Activated naive CD4-positive, alpha-beta T cell treated with anti-CD3 and anti-CD28 coated beads for 36 hours (primary cell): Measurements from ENCODE around the gene BSCL2. TPM values are rescaled to one million over a fixed set of nuclear protein-coding genes. Genes with fewer than 3 reads are reported as not detected.
A peak's percentile ranks its signal among the peaks of the same experiment; 100 is the strongest.
"Not testable (repeated sequence)": the region's sequence is repeated elsewhere in the genome, so short reads cannot be mapped to it uniquely, and the experiment has no call there.

Experiments
- CTCF ChIA-PET: fragments of 350-600 bp; sonication (Branson Sonifier 250); formaldehyde crosslinking; loops from one replicate; lab custom pipeline; 2021; ENCODE audit warnings: antibody characterized with exemption; lab: Charles Lee
- DNase-seq: peaks from one replicate; pipeline ENCODE4 v3.0.0-alpha.2; 2020
- H3K27ac Mint-ChIP-seq: one replicate; pipeline ENCODE4 v1.8.0; 2021; ENCODE audit warnings: mild to moderate bottlenecking, mixed read lengths
- H3K27me3 Mint-ChIP-seq: one replicate; pipeline ENCODE4 v1.8.0; 2021; ENCODE audit warnings: low read depth, mixed read lengths
- H3K36me3 Mint-ChIP-seq: one replicate; pipeline ENCODE4 v1.8.0; 2021; ENCODE audit warnings: low read depth, mixed read lengths
- H3K4me1 Mint-ChIP-seq: one replicate; pipeline ENCODE4 v1.8.0; 2021; ENCODE audit warnings: low read depth, mixed read lengths
- H3K4me3 Mint-ChIP-seq: one replicate; pipeline ENCODE4 v1.8.0; 2021; ENCODE audit warnings: mild to moderate bottlenecking, moderate library complexity, mixed read lengths
- H3K9me3 Mint-ChIP-seq: one replicate; pipeline ENCODE4 v1.8.0; 2021; ENCODE audit warnings: mixed read lengths
- intact Hi-C: fragments of 100-400 bp; cut with micrococcal nuclease; formaldehyde crosslinking; loops from one replicate; pipeline ENCODE4 v1.15.1; 2023
- total RNA-seq, 2 experiments: library from RNA; stranded (reverse); gene quantifications; one replicate each; pipeline ENCODE4 v1.2.3, GENCODE V29; 2021

Gene BSCL2
- total RNA-seq, 2 experiments from 2014 or later: 13.8 to 17.3 TPM

DNA sequence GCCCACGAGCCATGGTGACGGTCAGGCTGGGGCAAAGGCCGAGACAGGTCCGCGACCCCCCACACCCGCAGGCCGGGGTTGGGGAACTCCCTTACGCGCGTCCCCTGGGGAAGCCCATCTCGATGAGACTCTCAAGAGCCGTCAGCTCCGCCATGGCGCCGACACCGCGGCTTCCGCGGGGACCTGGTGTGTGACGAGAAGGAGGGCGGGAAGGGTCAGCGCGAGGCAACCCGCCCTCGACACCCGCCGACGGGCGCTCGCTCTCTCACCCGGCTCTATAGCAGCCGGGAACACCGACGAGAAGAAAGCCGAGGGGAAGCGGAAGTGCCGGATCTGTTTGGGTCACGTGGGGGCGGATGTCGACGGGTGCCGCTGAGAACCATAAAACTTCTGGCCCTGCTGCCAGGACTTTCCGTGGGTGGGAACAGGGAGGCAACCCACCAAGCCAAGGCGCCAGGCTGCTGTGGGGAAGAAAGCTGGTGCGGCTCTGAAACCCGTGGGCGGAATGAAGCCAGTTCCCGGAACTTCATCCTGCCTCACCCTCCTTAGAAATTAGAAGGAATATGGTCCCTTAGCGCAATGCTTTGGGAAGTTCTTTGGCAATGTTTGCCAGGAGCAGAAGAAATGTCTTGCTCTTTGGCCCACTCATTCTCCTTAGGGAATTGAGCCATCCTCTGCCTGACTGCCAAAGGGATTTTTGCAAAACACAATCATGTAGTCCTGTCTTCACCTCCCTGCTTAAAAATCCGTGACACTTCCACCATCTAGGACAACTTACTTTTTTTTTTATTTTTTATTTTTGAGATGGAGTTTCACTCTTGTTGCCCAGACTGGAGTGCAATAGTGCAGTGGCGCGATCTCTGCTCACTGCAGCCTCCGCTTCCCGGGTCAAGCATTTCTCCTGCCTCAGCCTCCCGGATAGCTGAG, 28.2 kb downstream of the BSCL2 start, which contains the start of gene UBXN1:
UBXN1 (minus strand) TSS at position 304 of the 927 bp plus-strand sequence; CDS start at position 154, 150 bp downstream.
- peak within 1 kb of the TSS; percentile 94 for H3K27ac Mint-ChIP-seq
- peaks cover 32% of the 10 kb centered on the region for H3K4me1 Mint-ChIP-seq
- peaks cover 16% of the 10 kb centered on the region for H3K36me3 Mint-ChIP-seq
- H3K9me3 Mint-ChIP-seq: no peaks in the 10 kb centered on the region
- H3K27me3 Mint-ChIP-seq: no peaks in the 10 kb centered on the region
- peak; percentile 91 for DNase-seq
- intact Hi-C loops: loop anchor here (1.0 to 2.0 kb wide), 4 partner anchors 8 to 48 kb away; partner anchors contain the start of genes HNRNPUL2, INTS5 and UQCC3
- H3K4me3 Mint-ChIP-seq: peak within 1 kb of the TSS; percentile 87
- CTCF ChIA-PET: interaction anchor here (0.7 to 2.8 kb wide), 8 partner anchors 9 to 254 kb away, joined by 3 to 33 read pairs (median 5); partner anchors contain the start of genes C11orf98, CSKMT and MTA2

DNA sequence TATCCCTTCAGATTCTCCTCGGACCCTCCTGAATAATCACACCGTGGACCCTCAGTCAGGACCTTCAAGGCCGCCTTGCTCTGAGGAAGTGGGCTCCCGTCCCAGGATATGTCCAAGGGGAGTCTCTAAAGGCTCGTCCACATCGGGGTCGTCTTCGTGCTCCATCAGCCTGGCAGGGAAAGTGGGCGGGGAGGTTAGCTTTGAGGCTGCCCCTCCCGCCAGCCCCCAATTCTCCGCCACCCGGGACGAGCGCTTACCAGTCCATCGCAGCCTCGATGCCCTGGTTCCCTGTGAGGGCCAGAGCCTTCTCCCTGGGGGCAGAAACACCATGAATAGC, 28.8 kb downstream of the BSCL2 start:
- intact Hi-C loops: loop anchor here (2.0 kb wide), 2 partner anchors 26 to 48 kb away; partner anchors contain the start of genes HNRNPUL2 and INTS5
- CTCF ChIA-PET: interaction anchor here (0.9 kb wide), 1 partner anchor 14 kb away, joined by 3 read pairs; no protein-coding TSS in a partner anchor
- no peaks in the 10 kb centered on the region for H3K9me3 Mint-ChIP-seq
- no peaks in the 10 kb centered on the region for H3K27me3 Mint-ChIP-seq
- peak overlapping the region; percentile 94 for H3K27ac Mint-ChIP-seq
- peaks cover 37% of the 10 kb centered on the region for H3K4me1 Mint-ChIP-seq
- DNase-seq: no peak
- peak overlapping the region; percentile 87 for H3K4me3 Mint-ChIP-seq
- peaks cover 19% of the 10 kb centered on the region for H3K36me3 Mint-ChIP-seq

DNA sequence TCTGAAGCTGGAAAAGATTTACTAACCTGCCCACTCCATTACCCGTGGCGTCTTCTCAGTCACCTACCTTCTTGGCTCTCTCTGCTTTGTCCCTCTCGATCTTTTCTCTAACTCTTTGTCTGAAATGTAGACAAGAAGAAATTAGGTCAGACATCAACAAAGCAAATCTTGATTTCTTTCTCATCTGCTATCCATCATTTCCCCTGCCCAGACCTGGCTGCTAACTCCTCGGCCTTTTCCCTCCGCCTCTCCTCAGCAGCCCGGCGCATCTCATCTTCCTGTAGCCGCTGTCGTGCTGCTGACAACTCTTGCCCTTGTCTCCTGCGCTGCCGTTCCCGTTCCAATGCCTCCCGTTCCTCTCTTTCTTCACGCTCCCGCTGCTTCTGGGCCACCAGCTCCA, 29.5 kb downstream of the BSCL2 start:
- Mint-ChIP-seq H3K9me3 (no peaks in the 10 kb centered on the region), H3K27ac (peak overlapping the region; percentile 94), H3K4me3 (peak overlapping the region; percentile 87), H3K4me1 (peaks cover 43% of the 10 kb centered on the region), H3K27me3 (no peaks in the 10 kb centered on the region), H3K36me3 (peaks cover 19% of the 10 kb centered on the region)
- no peak for DNase-seq
- CTCF ChIA-PET: interaction anchor here (0.9 to 1.8 kb wide), 2 partner anchors 14 to 17 kb away, joined by 3 to 11 read pairs; no protein-coding TSS in a partner anchor
- intact Hi-C loops: loop anchor here (2.0 kb wide), 2 partner anchors 25 to 49 kb away; partner anchors contain the start of genes HNRNPUL2 and INTS5

DNA sequence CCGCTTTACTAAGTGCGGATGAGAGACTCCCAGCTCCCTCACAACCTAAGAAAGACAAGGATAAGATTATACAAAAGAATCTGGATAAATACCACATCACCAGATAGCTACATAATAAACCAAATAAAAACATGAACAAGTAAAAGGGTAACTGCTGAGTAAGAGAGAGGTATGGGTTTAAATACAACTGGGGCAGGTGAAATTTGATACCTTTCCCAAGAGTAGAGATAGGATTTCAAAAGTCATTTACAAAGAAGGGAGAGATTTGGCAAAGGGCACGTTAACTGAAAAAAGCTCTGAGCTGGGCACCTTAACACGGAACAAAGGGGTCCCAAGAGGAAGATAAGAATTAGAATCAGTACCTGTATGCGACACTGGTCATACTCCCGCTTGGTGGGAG, 30.1 kb downstream of the BSCL2 start:
- no peaks in the 10 kb centered on the region for H3K9me3 Mint-ChIP-seq
- no peaks in the 10 kb centered on the region for H3K27me3 Mint-ChIP-seq
- CTCF ChIA-PET: interaction anchor here (0.9 to 1.8 kb wide), 2 partner anchors 18 to 77 kb away, joined by 3 to 11 read pairs; partner anchors contain the start of gene ZBTB3
- peaks cover 49% of the 10 kb centered on the region for H3K4me1 Mint-ChIP-seq
- H3K36me3 Mint-ChIP-seq: peaks cover 23% of the 10 kb centered on the region
- no peak for DNase-seq
- peak overlapping the region; percentile 94 for H3K27ac Mint-ChIP-seq
- peak overlapping the region; percentile 87 for H3K4me3 Mint-ChIP-seq
- intact Hi-C loops: no loop called here

DNA sequence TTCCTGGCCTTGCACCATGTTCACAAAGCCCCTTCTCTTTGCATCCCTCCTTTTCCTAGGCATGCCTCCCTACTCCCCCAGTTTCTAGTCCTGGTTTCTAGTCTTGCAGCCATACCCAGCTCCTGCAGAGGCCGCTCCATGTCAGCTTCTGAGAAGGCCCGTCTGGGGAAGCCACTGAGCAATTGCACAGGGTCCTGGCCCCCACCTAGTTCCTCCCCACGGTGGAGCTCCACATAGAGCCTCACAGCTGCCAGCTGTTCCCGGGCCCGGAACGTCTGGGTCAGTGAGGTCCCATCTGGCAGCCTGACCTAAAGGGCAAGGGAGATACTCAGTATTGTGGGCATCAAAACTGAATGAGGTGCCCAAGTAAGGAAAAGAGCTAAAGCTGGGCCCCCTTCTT, 30.5 kb downstream of the BSCL2 start:
- H3K9me3 Mint-ChIP-seq: no peaks in the 10 kb centered on the region
- CTCF ChIA-PET: interaction anchor here (0.9 to 1.8 kb wide), 2 partner anchors 18 to 78 kb away, joined by 3 to 11 read pairs; partner anchors contain the start of gene ZBTB3
- peaks cover 26% of the 10 kb centered on the region for H3K36me3 Mint-ChIP-seq
- no peaks in the 10 kb centered on the region for H3K27me3 Mint-ChIP-seq
- no peak for DNase-seq
- intact Hi-C loops: no loop called here
- H3K27ac Mint-ChIP-seq: no peak overlapping the region
- H3K4me3 Mint-ChIP-seq: no peak overlapping the region
- peaks cover 50% of the 10 kb centered on the region for H3K4me1 Mint-ChIP-seq

DNA sequence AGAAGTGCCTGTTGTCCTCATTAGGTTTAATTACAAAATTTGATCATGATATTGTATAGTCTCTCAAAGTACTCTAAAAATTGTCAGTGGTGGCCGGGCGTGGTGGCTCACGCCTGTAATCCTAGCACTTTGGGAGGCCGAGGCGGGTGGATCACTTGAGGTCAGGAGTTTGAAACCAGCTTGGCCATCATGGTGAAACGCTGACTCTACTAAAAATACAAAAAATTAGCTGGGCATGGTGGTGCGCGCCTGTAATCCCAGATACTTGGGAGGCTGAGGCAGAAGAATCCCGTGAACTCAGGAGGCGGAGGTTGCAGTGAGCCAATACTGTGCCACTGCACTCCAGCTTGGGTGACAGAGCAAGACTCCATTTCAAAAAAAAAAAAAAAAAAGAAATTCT, 31.8 kb downstream of the BSCL2 start:
- H3K27ac Mint-ChIP-seq, H3K27me3 Mint-ChIP-seq, H3K9me3 Mint-ChIP-seq, H3K4me3 Mint-ChIP-seq, intact Hi-C loops, DNase-seq: not testable (repeated sequence)
- peaks cover 38% of the 10 kb centered on the region for H3K36me3 Mint-ChIP-seq
- CTCF ChIA-PET: interaction anchor here (0.6 to 0.7 kb wide), 2 partner anchors 14 to 172 kb away, joined by 3 read pairs; partner anchors contain the start of gene LRRN4CL
- H3K4me1 Mint-ChIP-seq: peaks cover 50% of the 10 kb centered on the region

DNA sequence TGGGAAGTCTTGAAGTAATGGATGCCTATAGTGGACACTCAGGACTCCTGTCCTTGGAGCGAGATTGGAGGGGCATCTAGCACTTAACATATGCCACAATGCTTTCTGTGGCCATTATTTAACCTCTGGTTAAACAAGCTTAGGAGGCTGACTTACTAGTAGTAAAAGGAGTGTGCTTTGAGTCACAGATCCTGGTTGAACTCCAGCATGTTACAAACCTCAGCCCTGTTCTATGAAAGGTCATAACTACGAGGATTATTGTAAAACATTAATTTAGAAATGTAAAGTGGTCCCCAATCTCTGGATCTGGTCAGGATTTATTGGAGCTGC, 34.1 kb downstream of the BSCL2 start:
- no peak for DNase-seq
- CTCF ChIA-PET: interaction anchor here (1.3 to 2.3 kb wide), 3 partner anchors 8 to 82 kb away, joined by 3 to 10 read pairs (median 6); partner anchors contain the start of genes C11orf98, CSKMT and TUT1
- Mint-ChIP-seq H3K36me3 (peaks cover 41% of the 10 kb centered on the region), H3K9me3 (no peaks in the 10 kb centered on the region), H3K4me1 (peaks cover 60% of the 10 kb centered on the region), H3K27ac (peak overlapping the region; percentile 98), H3K27me3 (no peaks in the 10 kb centered on the region), H3K4me3 (peak overlapping the region; percentile 99)
- intact Hi-C loops: loop anchor here (5.0 kb wide), 1 partner anchor 184 kb away; no protein-coding TSS in a partner anchor

DNA sequence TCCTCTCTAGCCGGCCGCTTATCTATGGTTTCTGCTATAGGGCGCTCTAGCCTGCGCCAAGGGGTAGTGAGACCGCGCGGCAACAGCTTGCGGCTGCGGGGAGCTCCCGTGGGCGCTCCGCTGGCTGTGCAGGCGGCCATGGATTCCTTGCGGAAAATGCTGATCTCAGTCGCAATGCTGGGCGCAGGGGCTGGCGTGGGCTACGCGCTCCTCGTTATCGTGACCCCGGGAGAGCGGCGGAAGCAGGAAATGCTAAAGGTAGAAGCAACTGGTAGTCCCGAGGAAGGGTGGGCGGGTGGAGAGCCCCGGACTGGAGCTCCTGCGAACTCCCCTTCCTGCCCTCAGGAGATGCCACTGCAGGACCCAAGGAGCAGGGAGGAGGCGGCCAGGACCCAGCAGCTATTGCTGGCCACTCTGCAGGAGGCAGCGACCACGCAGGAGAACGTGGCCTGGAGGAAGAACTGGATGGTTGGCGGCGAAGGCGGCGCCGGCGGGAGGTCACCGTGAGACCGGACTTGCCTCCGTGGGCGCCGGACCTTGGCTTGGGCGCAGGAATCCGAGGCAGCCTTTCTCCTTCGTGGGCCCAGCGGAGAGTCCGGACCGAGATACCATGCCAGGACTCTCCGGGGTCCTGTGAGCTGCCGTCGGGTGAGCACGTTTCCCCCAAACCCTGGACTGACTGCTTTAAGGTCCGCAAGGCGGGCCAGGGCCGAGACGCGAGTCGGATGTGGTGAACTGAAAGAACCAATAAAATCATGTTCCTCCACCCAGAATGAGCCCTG, 35.4 kb downstream of the BSCL2 start, which contains the start of the genes LBHD1 and UQCC3:
LBHD1 (minus strand) TSS at position 660 of the 782 bp plus-strand sequence. CDS start 2,236 bp downstream, outside the sequence.
UQCC3 (plus strand) TSS at position 66 of the 782 bp plus-strand sequence; CDS start at position 139, 73 bp downstream.
- no peaks in the 10 kb centered on the region for H3K9me3 Mint-ChIP-seq
- intact Hi-C loops: loop anchor here (1.0 to 5.0 kb wide), 5 partner anchors 8 to 186 kb away; partner anchors contain the start of genes HNRNPUL2, INTS5, TUT1 and UBXN1
- peak within 1 kb of the TSS; percentile 99 for H3K4me3 Mint-ChIP-seq
- CTCF ChIA-PET: interaction anchor here (0.6 to 2.3 kb wide), 6 partner anchors 9 to 247 kb away, joined by 3 to 10 read pairs (median 4); no protein-coding TSS in a partner anchor
- H3K4me1 Mint-ChIP-seq: peaks cover 59% of the 10 kb centered on the region
- peak; percentile 78 for DNase-seq
- H3K27ac Mint-ChIP-seq: peak within 1 kb of the TSS; percentile 98
- no peaks in the 10 kb centered on the region for H3K27me3 Mint-ChIP-seq
- H3K36me3 Mint-ChIP-seq: peaks cover 39% of the 10 kb centered on the region

DNA sequence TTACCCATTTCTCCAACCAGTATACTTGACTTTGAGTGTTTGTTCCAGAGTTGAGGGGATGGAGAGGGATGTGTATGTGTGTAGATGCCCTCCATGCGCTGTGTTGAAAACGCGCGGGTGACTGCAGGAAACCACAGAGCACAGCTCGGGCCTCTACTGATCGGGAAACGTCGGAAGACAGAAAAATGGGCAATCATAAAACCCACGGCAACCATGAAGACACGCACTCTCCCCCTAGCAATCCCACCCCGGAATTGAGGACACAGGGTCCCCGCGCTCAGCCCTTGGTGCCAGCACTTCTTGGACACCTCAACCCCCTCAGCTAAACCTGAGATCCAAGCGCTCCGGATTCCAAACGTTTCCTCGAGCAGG, 36.0 kb downstream of the BSCL2 start:
- Mint-ChIP-seq H3K36me3 (peaks cover 44% of the 10 kb centered on the region), H3K4me3 (peak overlapping the region; percentile 99), H3K27me3 (no peaks in the 10 kb centered on the region), H3K27ac (peak overlapping the region; percentile 98), H3K9me3 (no peaks in the 10 kb centered on the region), H3K4me1 (peaks cover 63% of the 10 kb centered on the region)
- DNase-seq: no peak
- CTCF ChIA-PET: interaction anchor here (0.6 to 2.3 kb wide), 3 partner anchors 10 to 246 kb away, joined by 3 to 10 read pairs (median 7); no protein-coding TSS in a partner anchor
- intact Hi-C loops: loop anchor here (1.0 to 5.0 kb wide), 5 partner anchors 8 to 186 kb away; partner anchors contain the start of genes HNRNPUL2, INTS5, TUT1 and UBXN1

DNA sequence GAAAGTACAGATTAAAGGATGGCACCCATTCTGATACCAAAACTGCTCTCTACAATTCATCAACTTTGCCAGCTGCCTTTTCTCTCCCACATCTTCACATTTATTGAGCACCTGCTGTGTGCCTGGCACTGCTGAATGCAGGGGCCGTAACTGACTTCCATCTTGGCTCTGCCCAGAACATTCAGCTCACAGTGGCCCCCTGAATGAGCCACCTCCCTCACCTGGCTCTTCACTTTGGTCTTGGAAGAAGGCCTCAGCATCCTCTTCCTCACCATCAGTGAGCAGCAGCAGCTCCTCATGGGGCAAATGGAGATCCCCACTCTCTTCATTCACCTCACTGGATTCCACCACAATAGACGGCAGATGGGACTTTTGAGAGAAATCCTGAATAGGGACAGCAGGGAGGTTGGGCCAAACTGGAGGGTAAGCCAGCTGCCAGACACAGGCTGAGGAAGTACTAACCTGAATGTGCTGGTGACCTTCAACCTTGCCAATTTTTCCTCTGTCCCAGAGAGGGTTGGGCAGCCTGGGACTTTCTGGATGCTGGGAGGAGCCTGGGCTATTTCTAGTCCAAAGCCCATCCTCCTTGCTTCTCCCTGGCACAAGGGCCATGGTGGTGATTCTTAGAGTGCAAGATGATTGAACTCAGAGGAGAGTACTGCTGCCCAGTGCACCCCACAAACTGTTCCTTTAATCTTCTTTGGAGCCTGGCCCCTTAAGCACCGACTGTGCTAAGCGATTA, 37.6 kb downstream of the BSCL2 start:
- no peak for DNase-seq
- Mint-ChIP-seq H3K9me3 (no peaks in the 10 kb centered on the region), H3K4me3 (peak overlapping the region; percentile 99), H3K27ac (peak overlapping the region; percentile 98), H3K36me3 (peaks cover 50% of the 10 kb centered on the region), H3K27me3 (no peaks in the 10 kb centered on the region), H3K4me1 (peaks cover 58% of the 10 kb centered on the region)
- intact Hi-C loops: loop anchor here (2.0 to 5.0 kb wide), 3 partner anchors 17 to 188 kb away; partner anchors contain the start of genes HNRNPUL2 and INTS5
- CTCF ChIA-PET: interaction anchor here (0.6 to 1.6 kb wide), 3 partner anchors 14 to 162 kb away, joined by 3 to 4 read pairs (median 3); partner anchors contain the start of gene STX5
